Endothelial cell of umbilical vein (primary cell): Measurements from ENCODE around the gene KCNH2.

Experiments
- CTCF ChIP-seq, 2 donors: IDR thresholded peaks; 1 replicate in 1 of 2; 2 replicates in 1 of 2; pipeline ENCODE4 v1.5.1; 2011; ENCODE audit warnings: low read length in 2 of 2, mild to moderate bottlenecking in 2 of 2, moderate library complexity in 2 of 2, control low read depth in 1 of 2, inconsistent platforms in 1 of 2, low read depth in 1 of 2; ENCODE audit not compliant: insufficient read depth in 1 of 2; ENCODE audit errors: extremely low read depth in 1 of 2
- EZH2 ChIP-seq: IDR thresholded peaks from 2 replicates; pipeline ENCODE4 v1.6.1; 2012; ENCODE audit warnings: borderline replicate concordance, low read depth, mild to moderate bottlenecking, moderate library complexity, low read length, inconsistent platforms; ENCODE audit not compliant: severe bottlenecking
- FOS ChIP-seq: IDR thresholded peaks from 2 replicates; pipeline ENCODE4 v1.6.1; 2011; ENCODE audit warnings: mild to moderate bottlenecking, low read length, moderate library complexity, borderline replicate concordance; ENCODE audit not compliant: insufficient read depth
- GATA2 ChIP-seq: IDR thresholded peaks from 2 replicates; pipeline ENCODE4 v1.7.0; 2011; ENCODE audit warnings: low read depth, mild to moderate bottlenecking, moderate library complexity, mixed read lengths, low read length; ENCODE audit not compliant: insufficient read length, insufficient read depth
- JUN ChIP-seq: IDR thresholded peaks from 2 replicates; pipeline ENCODE4 v1.6.1; 2011; ENCODE audit warnings: borderline replicate concordance, low read depth; ENCODE audit not compliant: insufficient read length, insufficient read depth
- MYC ChIP-seq: IDR thresholded peaks from one replicate; pipeline ENCODE4 v1.6.1; 2011; ENCODE audit warnings: mild to moderate bottlenecking, low read depth, low read length
- POLR2A ChIP-seq: IDR thresholded peaks from 2 replicates; pipeline ENCODE4 v1.6.1; 2012; ENCODE audit warnings: low read depth, mild to moderate bottlenecking, control low read depth, low read length
- POLR2AphosphoS5 ChIP-seq: IDR thresholded peaks from 2 replicates; pipeline ENCODE4 v1.6.1; 2012; ENCODE audit warnings: low read depth, mild to moderate bottlenecking, control low read depth, low read length, moderate library complexity; ENCODE audit not compliant: insufficient read depth
- TF ChIP-seq, protein P1 (sequence below): IDR thresholded peaks from 2 replicates; pipeline ENCODE4 v1.6.1; 2011; ENCODE audit not compliant: insufficient read depth, insufficient read length

DNA sequence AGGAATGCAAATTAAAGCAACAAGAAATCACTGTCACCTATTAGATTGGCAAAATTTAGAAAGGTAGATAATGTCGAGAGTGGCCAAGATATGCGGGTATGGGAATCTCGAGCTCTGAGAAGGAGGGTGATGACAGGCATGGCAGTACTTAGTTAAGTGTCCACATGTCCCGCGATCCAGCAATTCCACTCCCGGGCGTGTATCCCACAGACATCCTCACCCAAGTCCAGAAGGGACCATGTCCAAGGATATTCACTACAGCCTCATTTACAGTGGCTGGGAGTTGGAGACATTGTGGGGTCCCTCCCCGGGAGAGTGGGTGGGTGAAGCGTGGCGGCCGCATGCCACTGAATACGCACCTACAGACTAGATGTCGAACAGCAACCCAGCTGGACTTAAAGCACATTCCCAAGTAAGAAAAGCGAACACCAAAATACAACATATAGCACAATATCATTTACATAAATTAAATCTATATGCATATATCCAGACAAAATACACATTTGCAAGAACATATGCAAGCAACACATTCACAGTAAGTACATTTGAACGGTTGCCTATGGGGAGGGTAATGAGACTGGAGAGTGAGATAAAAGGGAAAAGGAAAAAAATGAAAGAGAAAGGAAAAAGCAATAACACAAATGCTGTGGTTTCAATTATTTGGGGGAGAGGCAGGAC is 9.9 kb downstream of the KCNH2 start:
- TF ChIP-seq EZH2 (no peak), POLR2A (no peak), CTCF (IDR thresholded peaks at IDR 0.05; ENCODE audit: extremely low read depth in 1 of 2, insufficient read depth in 1 of 2, low read depth in 1 of 2, low read length in 2 of 2) (no peak), GATA2 (no peak), POLR2AphosphoS5 (no peak), MYC (no peak), FOS (no peak), JUN (no peak)
- TF ChIP-seq, protein P1, sequence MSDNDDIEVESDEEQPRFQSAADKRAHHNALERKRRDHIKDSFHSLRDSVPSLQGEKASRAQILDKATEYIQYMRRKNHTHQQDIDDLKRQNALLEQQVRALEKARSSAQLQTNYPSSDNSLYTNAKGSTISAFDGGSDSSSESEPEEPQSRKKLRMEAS: no peak
